B cell (primary cell): ENCODE data around the gene GLCCI1. TPM values are rescaled to one million over a fixed set of nuclear protein-coding genes. Genes with fewer than 3 reads are reported as not detected.

Experiments used
- ATAC-seq: fragments of 200-7000 bp; cut with Tn5 transposase; one replicate; pipeline ENCODE4 v1.10.0; 2021; ENCODE audit warnings: low read depth, mild to moderate bottlenecking, moderate number of reproducible peaks, moderate library complexity
- CTCF ChIA-PET: fragments of 350-600 bp; sonication (Branson Sonifier 250); formaldehyde crosslinking; loops from one replicate; lab custom pipeline; 2021; ENCODE audit warnings: antibody characterized with exemption, inconsistent platforms; lab: Charles Lee
- POLR2A ChIA-PET: fragments of 350-600 bp; sonication (Branson Sonifier 250); formaldehyde crosslinking; loops from one replicate; lab custom pipeline; 2021; ENCODE audit warnings: antibody characterized with exemption; lab: Charles Lee
- DNase-seq: peaks from one replicate; pipeline ENCODE4 v3.0.0; 2013
- H2AFZ ChIP-seq: 2 replicates; pipeline ENCODE4 v1.6.1; 2012; ENCODE audit warnings: mild to moderate bottlenecking, low read depth, low read length; ENCODE audit not compliant: insufficient read depth, poor library complexity, severe bottlenecking
- H3K27ac ChIP-seq, 2 donors: 1 replicate in 1 of 2; 2 replicates in 1 of 2; pipeline ENCODE4 v1.5.1; 2012 to 2013; ENCODE audit warnings: low read length in 2 of 2, mild to moderate bottlenecking in 2 of 2, moderate library complexity in 1 of 2
- H3K27me3 ChIP-seq, 4 experiments: fragments of 200-600 bp in 1 of 4; sonication (generic) in 1 of 4; replicated peaks in 1 of 4; 1 replicate in 2 of 4; 2 replicates in 2 of 4; pipeline versions ENCODE4 v1.6.1 to v1.7.0; 2013 to 2016; ENCODE audit warnings: low read length in 3 of 4, mild to moderate bottlenecking in 2 of 4, mixed read lengths in 1 of 4, moderate library complexity in 1 of 4; ENCODE audit not compliant: insufficient read depth in 4 of 4, control insufficient read depth in 3 of 4; ENCODE audit errors: control extremely low read depth in 1 of 4
- H3K36me3 ChIP-seq, 2 experiments: replicated peaks in 1 of 2; 1 replicate in 1 of 2; 2 replicates in 1 of 2; pipeline versions ENCODE4 v1.6.1 to v1.7.1; 2013; ENCODE audit warnings: low read length in 1 of 2; ENCODE audit not compliant: insufficient read depth in 2 of 2, control insufficient read depth in 1 of 2; ENCODE audit errors: control extremely low read depth in 1 of 2, extremely low read depth in 1 of 2
- H3K4me1 ChIP-seq, 2 donors: fragments of 200-600 bp in 1 of 2; sonication (generic) in 1 of 2; 1 replicate in 1 of 2; 2 replicates in 1 of 2; pipeline versions ENCODE4 v1.5.1 to v1.6.1; 2013 to 2017; ENCODE audit warnings: low read length in 2 of 2; ENCODE audit not compliant: control insufficient read depth in 2 of 2, insufficient read depth in 2 of 2
- H3K4me2 ChIP-seq: replicated peaks from 2 replicates; pipeline ENCODE3; 2012; ENCODE audit warnings: mild to moderate bottlenecking, low read depth, low read length; ENCODE audit not compliant: poor library complexity, severe bottlenecking
- H3K4me3 ChIP-seq, 5 experiments: fragments of 200-600 bp in 1 of 5; sonication (generic) in 1 of 5; 1 replicate in 3 of 5; 2 replicates in 2 of 5; pipeline versions ENCODE4 v1.5.1 to v1.7.0; 2011 to 2016; ENCODE audit warnings: low read length in 4 of 5, mild to moderate bottlenecking in 4 of 5, low read depth in 2 of 5, control low read depth in 1 of 5, moderate library complexity in 1 of 5; ENCODE audit not compliant: insufficient read depth in 1 of 5; ENCODE audit errors: control extremely low read depth in 1 of 5, extremely low read depth in 1 of 5
- H3K79me2 ChIP-seq: fragments of 200-600 bp; sonication (generic); one replicate; pipeline ENCODE4 v1.6.0; 2016; ENCODE audit warnings: low read length; ENCODE audit not compliant: control insufficient read depth, insufficient read depth
- H3K9ac ChIP-seq: fragments of 200-600 bp; sonication (generic); 2 replicates; pipeline ENCODE4 v1.6.1; 2017; ENCODE audit warnings: mild to moderate bottlenecking, low read length, moderate library complexity
- H3K9me3 ChIP-seq, 3 donors: one replicate each; pipeline versions ENCODE4 v1.6.1 to v1.7.1; 2013; ENCODE audit warnings: low read length in 2 of 3; ENCODE audit not compliant: control insufficient read depth in 2 of 3, insufficient read depth in 1 of 3; ENCODE audit errors: control extremely low read depth in 1 of 3
- H4K20me1 ChIP-seq: 2 replicates; pipeline ENCODE4 v1.6.0; 2012; ENCODE audit warnings: mild to moderate bottlenecking, low read length; ENCODE audit not compliant: insufficient read depth, control insufficient read depth, poor library complexity, severe bottlenecking
- H3K27ac Mint-ChIP-seq: one replicate; pipeline ENCODE4 v1.8.0; 2021; ENCODE audit warnings: mixed read lengths
- H3K27me3 Mint-ChIP-seq: one replicate; pipeline ENCODE4 v1.8.0; 2021; ENCODE audit warnings: mixed read lengths
- H3K4me1 Mint-ChIP-seq: one replicate; pipeline ENCODE4 v1.8.0; 2021; ENCODE audit warnings: mixed read lengths
- H3K4me3 Mint-ChIP-seq: one replicate; pipeline ENCODE4 v1.8.0; 2021; ENCODE audit warnings: mixed read lengths
- H3K9me3 Mint-ChIP-seq: one replicate; pipeline ENCODE4 v1.8.0; 2022; ENCODE audit warnings: mixed read lengths; ENCODE audit not compliant: insufficient read depth
- EZH2 ChIP-seq: IDR thresholded peaks from 2 replicates; pipeline ENCODE4 v1.6.1; 2012; ENCODE audit warnings: borderline replicate concordance, low read depth, mild to moderate bottlenecking, moderate library complexity, low read length; ENCODE audit not compliant: insufficient read depth, poor library complexity, severe bottlenecking
- WGBS: methylation state at CpG from one replicate; pipeline ENCODE4 v1.1.5; 2013; ENCODE audit warnings: missing lambda C conversion rate; ENCODE audit not compliant: insufficient coverage; 5-methylcytosine and 5-hydroxymethylcytosine counted together
- intact Hi-C: fragments of 100-400 bp; cut with micrococcal nuclease; formaldehyde crosslinking; loops from one replicate; pipeline ENCODE4 v1.10.0; 2022
- polyA plus RNA-seq: library from polyadenylated mRNA; depleted of rRNA; stranded (reverse); fragments of >200 nt; gene quantifications from 2 replicates; pipeline ENCODE4 v1.2.3, GENCODE V29; 2012
- total RNA-seq, 2 donors: library from RNA; stranded (reverse); fragments of 120-200 nt in 1 of 2; gene quantifications; 1 replicate in 1 of 2; 2 replicates in 1 of 2; pipeline versions ENCODE4 v1.2.3 to v1.2.4, GENCODE V29; 2013 to 2022
- TF ChIP-seq, protein P1 (sequence below): fragments of 200-600 bp; IDR thresholded peaks from one replicate; pipeline ENCODE4 v1.8.0; 2022; ENCODE audit warnings: antibody characterized with exemption, mild to moderate bottlenecking

GLCCI1 gene
- total and polyA plus RNA-seq, 2 donors (not counting 1 experiment from before 2014, with no cell fraction given): 17.7 to 50.3 TPM

DNA sequence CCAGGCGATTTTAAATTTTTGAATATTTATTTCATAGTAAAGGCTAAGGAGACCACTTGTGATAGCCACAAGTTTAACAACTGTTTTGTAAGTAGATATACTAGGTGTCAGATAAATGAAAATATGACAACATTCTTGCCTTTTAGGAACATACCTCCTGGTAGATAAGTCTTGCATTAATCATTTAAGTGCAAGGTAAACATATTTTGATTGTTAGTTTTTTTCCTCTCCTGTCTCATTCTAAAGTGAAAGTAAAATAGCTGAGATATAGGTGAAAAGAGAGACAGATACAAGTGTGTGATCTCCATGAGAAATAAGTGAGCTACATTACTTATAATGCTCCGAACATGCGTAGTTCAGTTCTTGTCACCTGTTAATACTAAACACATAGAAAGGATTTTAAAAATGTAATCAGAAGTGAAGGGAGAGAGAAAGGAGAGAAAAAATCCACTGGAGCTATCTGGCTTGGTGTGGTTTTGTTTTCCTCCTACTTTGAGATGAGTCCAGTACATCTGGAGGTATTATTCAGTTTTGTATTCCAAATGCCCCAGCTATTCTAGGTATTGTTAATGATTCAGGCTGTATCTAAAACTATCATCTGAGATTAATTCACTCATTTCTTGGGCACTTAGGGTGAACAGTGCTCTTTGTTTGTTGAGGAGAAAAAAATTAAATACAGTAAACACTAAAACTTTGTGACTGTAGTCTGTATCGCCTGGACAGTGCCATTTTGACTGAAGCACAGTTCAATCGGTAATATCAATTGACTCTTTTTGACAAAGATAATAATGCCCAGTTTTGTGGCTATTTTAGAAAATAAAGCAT, 21.2 kb downstream of the GLCCI1 start:
- Histone ChIP-seq H3K4me2 (peak overlapping the region; percentile 51), H3K79me2 (peaks cover 84% of the 10 kb centered on the region), H3K9me3 (peaks cover 0 to 23% (median 3%) of the 10 kb centered on the region in 3 donors), H4K20me1 (peaks cover 7% of the 10 kb centered on the region), H3K36me3 (peaks cover 0 to 5% of the 10 kb centered on the region in 2 experiments), H3K4me3 (no peak overlapping the region), H2AFZ (no peak overlapping the region), H3K27ac (peak overlapping the region in 1 of 2 donors; percentile 40), H3K4me1 (peaks cover 0 to 8% of the 10 kb centered on the region in 2 donors), H3K9ac (peak overlapping the region; percentile 40), H3K27me3 (no peaks in the 10 kb centered on the region)
- peaks cover 43% of the 10 kb centered on the region for H3K4me1 Mint-ChIP-seq
- intact Hi-C loops: no loop called here
- H3K4me3 Mint-ChIP-seq: peak overlapping the region; percentile 65
- POLR2A ChIA-PET: no interaction called here
- DNase-seq (no peak), ATAC-seq (no peak)
- no peak for TF ChIP-seq EZH2
- TF ChIP-seq, protein P1, sequence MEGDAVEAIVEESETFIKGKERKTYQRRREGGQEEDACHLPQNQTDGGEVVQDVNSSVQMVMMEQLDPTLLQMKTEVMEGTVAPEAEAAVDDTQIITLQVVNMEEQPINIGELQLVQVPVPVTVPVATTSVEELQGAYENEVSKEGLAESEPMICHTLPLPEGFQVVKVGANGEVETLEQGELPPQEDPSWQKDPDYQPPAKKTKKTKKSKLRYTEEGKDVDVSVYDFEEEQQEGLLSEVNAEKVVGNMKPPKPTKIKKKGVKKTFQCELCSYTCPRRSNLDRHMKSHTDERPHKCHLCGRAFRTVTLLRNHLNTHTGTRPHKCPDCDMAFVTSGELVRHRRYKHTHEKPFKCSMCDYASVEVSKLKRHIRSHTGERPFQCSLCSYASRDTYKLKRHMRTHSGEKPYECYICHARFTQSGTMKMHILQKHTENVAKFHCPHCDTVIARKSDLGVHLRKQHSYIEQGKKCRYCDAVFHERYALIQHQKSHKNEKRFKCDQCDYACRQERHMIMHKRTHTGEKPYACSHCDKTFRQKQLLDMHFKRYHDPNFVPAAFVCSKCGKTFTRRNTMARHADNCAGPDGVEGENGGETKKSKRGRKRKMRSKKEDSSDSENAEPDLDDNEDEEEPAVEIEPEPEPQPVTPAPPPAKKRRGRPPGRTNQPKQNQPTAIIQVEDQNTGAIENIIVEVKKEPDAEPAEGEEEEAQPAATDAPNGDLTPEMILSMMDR: no peak
- CTCF ChIA-PET: interaction anchor here (0.6 kb wide), 1 partner anchor 1427 kb away, joined by 3 read pairs; no protein-coding TSS in a partner anchor
- H3K27ac Mint-ChIP-seq: peak overlapping the region; percentile 11
- peaks cover 6% of the 10 kb centered on the region for H3K9me3 Mint-ChIP-seq
- no CpG with 5 or more reads among the region's 5 CpGs for WGBS
- H3K27me3 Mint-ChIP-seq: no peaks in the 10 kb centered on the region

DNA sequence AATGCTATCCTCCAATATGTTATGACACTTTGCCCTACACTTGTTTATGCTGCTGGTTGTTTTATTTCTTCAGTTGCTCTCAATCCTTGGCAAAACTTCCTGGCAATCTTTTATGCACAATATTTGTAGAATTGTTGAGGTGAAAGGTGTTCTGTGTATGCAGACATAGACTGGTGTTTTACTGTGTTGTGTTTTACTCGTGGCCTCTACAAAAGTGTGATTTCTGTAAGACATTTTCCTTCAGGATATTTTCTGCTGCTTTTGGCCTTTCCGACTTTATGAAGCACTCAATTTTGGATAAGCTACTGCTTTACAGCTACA, 21.8 kb downstream of the GLCCI1 start:
- POLR2A ChIA-PET: no interaction called here
- H3K27ac ChIP-seq: no peak overlapping the region
- intact Hi-C loops: no loop called here
- H3K79me2 ChIP-seq: peaks cover 84% of the 10 kb centered on the region
- Mint-ChIP-seq H3K27ac (no peak overlapping the region), H3K4me3 (peak overlapping the region; percentile 65), H3K27me3 (no peaks in the 10 kb centered on the region), H3K4me1 (peaks cover 42% of the 10 kb centered on the region), H3K9me3 (peaks cover 6% of the 10 kb centered on the region)
- no peak overlapping the region for H3K4me3 ChIP-seq
- H3K4me1 ChIP-seq: peaks cover 0 to 8% of the 10 kb centered on the region in 2 donors
- H3K4me2 ChIP-seq: no peak overlapping the region
- peaks cover 0 to 5% of the 10 kb centered on the region in 2 experiments for H3K36me3 ChIP-seq
- TF ChIP-seq, protein P1: no peak
- TF ChIP-seq EZH2: no peak
- DNase-seq: no peak
- CTCF ChIA-PET: interaction anchor here (1.3 kb wide), 1 partner anchor 200 kb away, joined by 5 read pairs; no protein-coding TSS in a partner anchor
- H3K27me3 ChIP-seq: no peaks in the 10 kb centered on the region
- WGBS: 100% methylated on average over 1 of the region's 2 CpGs
- H4K20me1 ChIP-seq: peaks cover 1% of the 10 kb centered on the region
- H2AFZ ChIP-seq: no peak overlapping the region
- H3K9me3 ChIP-seq: peaks cover 3 to 23% (median 4%) of the 10 kb centered on the region in 3 donors
- no peak for ATAC-seq
- H3K9ac ChIP-seq: no peak overlapping the region
